WERI-Rb-1 (cell line): ENCODE data around the gene LYPD6B.

Experiments used
- DNase-seq: peaks from one replicate; pipeline ENCODE4 v3.0.0-alpha.2; 2020
- H3K27ac ChIP-seq: fragments of 250-450 bp; sonication (Bioruptor Pico); 2 replicates; pipeline ENCODE4 v1.5.1; 2020; ENCODE audit warnings: mild to moderate bottlenecking, moderate library complexity
- H3K27me3 ChIP-seq: fragments of 250-450 bp; sonication (Bioruptor Pico); 2 replicates; pipeline ENCODE4 v1.5.1; 2021; ENCODE audit warnings: mild to moderate bottlenecking, low read depth, moderate library complexity; ENCODE audit not compliant: insufficient read depth, severe bottlenecking
- H3K36me3 ChIP-seq: fragments of 250-450 bp; sonication (Bioruptor Pico); 2 replicates; pipeline ENCODE4 v1.5.1; 2020; ENCODE audit warnings: mild to moderate bottlenecking, moderate library complexity
- H3K4me3 ChIP-seq: 2 replicates; pipeline ENCODE4 v1.5.1; 2011; ENCODE audit warnings: low read depth, mild to moderate bottlenecking, control low read depth, low read length
- H3K9me3 ChIP-seq: fragments of 250-450 bp; sonication (Bioruptor Pico); 2 replicates; pipeline ENCODE4 v1.5.1; 2021; ENCODE audit warnings: mild to moderate bottlenecking, moderate library complexity; ENCODE audit not compliant: severe bottlenecking
- TF ChIP-seq, protein P1 (sequence below): IDR thresholded peaks from 2 replicates; pipeline ENCODE4 v1.5.1; 2011; ENCODE audit warnings: low read depth, mild to moderate bottlenecking, control low read depth, inconsistent platforms, low read length

The LYPD6B gene

DNA sequence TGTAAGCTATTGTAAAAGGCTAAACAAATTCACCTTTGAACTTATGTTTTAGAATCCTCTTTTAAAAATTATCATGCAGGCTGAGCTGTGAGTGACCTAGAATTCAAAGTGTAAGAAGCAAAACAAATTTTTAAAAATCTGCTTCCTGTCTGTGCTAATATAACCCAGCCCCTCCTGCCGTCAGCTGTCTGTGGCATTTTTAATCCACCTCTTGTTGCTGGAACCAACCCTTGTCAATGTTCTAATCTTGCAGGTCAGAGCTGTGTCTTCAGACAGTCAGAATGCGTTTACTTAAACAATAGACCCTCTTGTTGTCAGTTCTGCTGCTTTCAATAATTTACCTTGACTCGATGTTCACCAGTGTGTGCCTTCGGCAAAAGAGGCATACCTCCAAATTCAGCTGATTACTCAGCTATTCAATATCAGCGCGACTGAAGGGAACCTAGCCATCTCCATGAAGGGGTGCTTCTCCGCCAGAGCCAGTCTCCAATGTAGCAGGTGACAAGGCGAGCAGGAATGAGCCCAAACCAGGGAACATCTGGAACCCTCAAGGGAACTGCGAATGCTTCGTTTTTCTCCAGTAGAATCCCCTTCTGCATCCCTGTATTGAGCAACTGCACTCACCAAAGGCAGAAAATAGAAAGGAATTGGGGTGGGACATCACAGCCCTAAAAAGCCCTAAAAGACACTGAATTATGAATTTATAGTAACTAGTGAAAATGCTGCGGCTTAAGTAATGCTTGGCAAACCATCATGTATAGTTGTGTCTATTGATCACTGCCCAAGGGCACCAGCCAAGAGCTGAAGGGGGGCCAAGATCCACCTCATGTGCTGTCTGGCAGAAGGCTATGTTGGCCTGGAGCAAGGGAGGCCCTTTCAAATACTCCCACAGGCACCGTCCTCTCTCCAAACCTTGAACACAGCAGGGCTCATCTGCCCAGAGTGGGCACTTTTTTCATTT, 62.5 kb downstream of the LYPD6B start:
- no peak overlapping the region for H3K27ac ChIP-seq
- peaks cover 8% of the 10 kb centered on the region for H3K27me3 ChIP-seq
- no peak overlapping the region for H3K4me3 ChIP-seq
- TF ChIP-seq, protein P1, sequence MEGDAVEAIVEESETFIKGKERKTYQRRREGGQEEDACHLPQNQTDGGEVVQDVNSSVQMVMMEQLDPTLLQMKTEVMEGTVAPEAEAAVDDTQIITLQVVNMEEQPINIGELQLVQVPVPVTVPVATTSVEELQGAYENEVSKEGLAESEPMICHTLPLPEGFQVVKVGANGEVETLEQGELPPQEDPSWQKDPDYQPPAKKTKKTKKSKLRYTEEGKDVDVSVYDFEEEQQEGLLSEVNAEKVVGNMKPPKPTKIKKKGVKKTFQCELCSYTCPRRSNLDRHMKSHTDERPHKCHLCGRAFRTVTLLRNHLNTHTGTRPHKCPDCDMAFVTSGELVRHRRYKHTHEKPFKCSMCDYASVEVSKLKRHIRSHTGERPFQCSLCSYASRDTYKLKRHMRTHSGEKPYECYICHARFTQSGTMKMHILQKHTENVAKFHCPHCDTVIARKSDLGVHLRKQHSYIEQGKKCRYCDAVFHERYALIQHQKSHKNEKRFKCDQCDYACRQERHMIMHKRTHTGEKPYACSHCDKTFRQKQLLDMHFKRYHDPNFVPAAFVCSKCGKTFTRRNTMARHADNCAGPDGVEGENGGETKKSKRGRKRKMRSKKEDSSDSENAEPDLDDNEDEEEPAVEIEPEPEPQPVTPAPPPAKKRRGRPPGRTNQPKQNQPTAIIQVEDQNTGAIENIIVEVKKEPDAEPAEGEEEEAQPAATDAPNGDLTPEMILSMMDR = no peak
- no peak for DNase-seq
- no peaks in the 10 kb centered on the region for H3K9me3 ChIP-seq
- H3K36me3 ChIP-seq = no peaks in the 10 kb centered on the region

DNA sequence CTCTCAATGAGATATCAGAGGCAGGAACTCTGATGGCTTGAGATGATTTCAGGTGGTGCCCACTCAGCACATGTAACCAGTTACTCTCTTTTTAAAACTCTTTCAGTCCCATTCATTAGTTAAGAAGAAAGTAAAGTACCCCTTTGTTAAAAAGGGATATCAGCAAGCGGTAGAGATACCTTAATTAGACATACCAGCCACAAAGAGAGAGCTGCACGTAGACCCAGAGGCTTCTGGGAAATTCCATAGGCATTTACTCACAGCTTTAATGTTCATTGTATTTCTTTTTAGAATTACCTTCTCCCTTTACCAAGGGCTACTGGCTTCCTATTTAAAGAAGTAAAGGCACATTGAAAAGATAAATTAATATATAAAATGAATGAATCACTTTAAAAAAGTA, 63.3 kb downstream of the LYPD6B start:
- Histone ChIP-seq H3K27ac (no peak overlapping the region), H3K4me3 (no peak overlapping the region), H3K27me3 (peaks cover 8% of the 10 kb centered on the region), H3K9me3 (no peaks in the 10 kb centered on the region), H3K36me3 (no peaks in the 10 kb centered on the region)
- TF ChIP-seq, protein P1 = no peak
- no peak for DNase-seq

DNA sequence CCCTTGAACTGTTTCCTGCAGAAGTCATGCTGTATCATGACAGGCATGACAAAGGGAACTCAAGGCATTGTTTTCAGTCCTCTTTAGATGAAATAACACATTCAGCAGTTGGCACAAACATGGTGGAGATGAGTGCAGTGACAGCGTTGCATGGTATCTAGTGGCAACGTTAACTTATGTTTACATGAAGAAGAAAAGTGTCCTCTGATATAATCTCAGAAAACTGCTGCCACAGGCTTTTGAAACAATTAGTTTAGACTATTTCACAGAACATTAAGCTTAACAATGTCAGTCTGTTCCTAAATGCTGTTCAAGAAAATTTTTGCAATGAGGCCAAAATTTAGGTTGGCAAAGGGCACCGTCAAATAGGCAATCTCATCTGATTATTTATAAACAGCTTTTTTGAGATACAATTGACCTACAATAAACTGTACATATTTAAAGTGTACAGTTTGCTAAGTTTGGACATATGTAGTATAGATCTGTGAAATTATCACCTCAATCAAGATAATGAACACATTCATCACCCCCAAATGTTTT, 64.7 kb downstream of the LYPD6B start:
- H3K27me3 ChIP-seq = peaks cover 8% of the 10 kb centered on the region
- TF ChIP-seq, protein P1 = no peak
- no peaks in the 10 kb centered on the region for H3K36me3 ChIP-seq
- H3K4me3 ChIP-seq = no peak overlapping the region
- no peak overlapping the region for H3K27ac ChIP-seq
- no peaks in the 10 kb centered on the region for H3K9me3 ChIP-seq
- DNase-seq = no peak

DNA sequence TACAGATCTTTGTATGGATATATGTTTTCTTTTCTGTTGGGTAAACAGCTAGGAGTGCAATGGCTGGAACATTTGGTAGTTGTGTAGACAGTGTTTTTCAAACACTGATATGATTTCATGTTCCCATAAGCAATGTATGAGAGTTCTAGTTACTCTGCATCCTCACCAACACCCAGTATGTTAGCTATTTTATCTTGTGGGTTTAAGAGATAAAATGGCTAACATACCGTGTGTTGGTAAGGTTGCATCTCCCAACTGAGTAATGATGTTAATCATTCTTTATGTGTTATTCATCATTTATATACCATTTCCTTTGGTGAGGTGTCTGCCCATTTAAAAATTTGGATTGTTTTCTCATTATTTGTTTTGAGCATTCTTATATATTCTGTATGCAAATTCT, 65.7 kb downstream of the LYPD6B start:
- DNase-seq = no peak
- Histone ChIP-seq H3K9me3 (no peaks in the 10 kb centered on the region), H3K36me3 (no peaks in the 10 kb centered on the region), H3K4me3 (no peak overlapping the region), H3K27me3 (peaks cover 4% of the 10 kb centered on the region), H3K27ac (no peak overlapping the region)
- TF ChIP-seq, protein P1 = no peak

DNA sequence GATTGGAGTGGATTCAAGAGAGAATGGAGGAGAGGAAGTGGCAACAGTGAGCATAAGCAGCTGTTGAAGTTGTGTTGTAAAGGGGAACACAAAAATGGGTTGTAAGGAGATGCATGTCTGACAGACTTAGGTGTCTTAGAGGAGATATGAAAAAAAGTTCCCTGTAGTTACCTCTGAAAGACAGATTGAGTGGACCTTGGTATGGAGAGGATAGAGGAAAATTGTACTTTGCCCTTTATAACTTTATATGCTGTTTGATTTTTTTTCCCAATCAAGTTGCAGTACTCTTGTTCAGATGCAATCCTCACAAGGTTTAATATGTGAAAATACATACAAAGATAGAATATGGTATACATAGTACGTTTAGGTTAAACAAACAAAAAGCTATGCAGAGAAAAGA, 73.6 kb downstream of the LYPD6B start:
- DNase-seq = no peak
- Histone ChIP-seq H3K36me3 (no peaks in the 10 kb centered on the region), H3K4me3 (no peak overlapping the region), H3K27ac (no peak overlapping the region), H3K9me3 (no peaks in the 10 kb centered on the region), H3K27me3 (peaks cover 6% of the 10 kb centered on the region)
- TF ChIP-seq, protein P1 = no peak
